Epidermal melanocyte (primary cell): ENCODE data around the gene HTT.

Experiments used
- DNase-seq: peaks from one replicate; pipeline ENCODE4 v3.0.0; 2011; ENCODE audit warnings: low spot score; ENCODE audit not compliant: insufficient read length

Gene HTT

DNA sequence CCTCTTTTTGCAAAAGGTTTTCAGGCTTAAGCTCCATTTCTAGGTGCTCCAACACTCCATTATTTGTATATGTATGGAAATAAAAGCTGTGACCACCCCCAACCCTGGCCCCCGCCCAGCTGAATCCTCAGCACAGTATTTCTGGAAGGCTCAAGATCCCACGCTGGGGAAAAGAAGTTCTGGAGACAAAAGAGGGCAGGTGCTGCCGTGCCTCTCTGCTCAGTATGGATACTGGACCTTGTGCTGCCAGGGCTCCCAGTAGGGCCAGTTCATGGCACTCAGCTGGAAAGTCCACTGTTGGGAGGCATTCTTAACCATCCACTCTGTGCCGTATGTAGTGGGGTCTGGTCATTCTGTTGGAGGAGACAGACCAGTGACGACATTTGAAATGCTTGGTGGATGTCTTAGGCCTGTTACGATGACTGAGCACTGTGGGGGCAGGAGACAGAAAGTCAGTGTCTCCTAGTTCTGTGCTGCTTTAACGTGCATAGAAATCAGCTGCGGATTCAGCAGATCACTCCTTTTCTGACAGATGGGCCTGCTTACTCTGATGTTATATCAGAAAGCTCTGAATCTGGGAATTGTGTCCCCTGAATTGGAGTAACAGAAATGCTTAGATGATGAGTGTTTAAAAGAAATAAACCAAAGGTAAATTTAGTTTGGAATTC is 126.1 kb downstream of the HTT start:
- DNase-seq = no peak

DNA sequence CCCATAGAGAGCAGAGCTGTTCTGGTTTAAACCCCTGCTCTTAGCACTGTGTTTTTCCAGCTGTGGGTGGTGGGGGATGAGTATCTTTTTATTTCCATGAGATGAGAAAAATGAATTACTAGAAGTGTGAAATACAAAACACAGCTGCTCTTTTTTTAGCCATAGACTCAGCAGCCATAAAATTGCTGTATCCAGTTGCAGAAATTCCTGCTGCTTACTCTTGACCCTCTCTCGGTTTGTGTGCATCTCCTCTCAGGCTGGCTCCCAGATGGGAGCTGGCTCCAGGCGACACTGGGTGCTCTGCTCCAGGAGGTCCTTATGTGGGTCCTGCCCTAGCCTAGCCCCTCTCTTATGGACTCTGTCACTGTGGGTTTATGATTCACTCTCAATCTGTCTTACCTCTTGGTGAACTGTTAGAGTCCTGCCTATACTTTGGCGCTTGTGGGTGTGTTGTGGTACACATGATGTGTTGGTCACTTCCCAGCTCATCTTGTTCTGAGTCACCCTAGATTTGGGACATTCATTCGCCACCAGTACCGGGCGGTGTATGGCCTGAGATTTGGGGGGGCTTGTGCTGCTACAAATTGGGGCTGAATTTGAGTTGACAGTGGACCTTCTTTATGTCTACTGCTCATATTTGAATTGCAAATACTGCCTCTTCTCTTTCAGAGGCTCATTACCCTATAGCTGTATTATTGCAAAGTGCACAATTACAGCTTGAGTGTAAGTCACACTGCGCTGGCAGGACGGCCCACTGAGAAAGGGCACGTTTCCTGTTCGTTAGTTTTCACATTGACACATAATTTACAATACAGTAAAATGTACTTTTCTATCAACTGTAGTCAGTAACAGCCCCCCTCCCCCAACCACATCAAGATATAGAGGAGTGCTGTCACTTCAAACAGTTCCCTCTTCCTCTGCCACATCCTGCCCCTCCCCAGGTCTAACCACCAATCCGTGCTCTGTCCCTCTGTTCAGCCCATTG is 127.5 kb downstream of the HTT start:
- DNase-seq = no peak

DNA sequence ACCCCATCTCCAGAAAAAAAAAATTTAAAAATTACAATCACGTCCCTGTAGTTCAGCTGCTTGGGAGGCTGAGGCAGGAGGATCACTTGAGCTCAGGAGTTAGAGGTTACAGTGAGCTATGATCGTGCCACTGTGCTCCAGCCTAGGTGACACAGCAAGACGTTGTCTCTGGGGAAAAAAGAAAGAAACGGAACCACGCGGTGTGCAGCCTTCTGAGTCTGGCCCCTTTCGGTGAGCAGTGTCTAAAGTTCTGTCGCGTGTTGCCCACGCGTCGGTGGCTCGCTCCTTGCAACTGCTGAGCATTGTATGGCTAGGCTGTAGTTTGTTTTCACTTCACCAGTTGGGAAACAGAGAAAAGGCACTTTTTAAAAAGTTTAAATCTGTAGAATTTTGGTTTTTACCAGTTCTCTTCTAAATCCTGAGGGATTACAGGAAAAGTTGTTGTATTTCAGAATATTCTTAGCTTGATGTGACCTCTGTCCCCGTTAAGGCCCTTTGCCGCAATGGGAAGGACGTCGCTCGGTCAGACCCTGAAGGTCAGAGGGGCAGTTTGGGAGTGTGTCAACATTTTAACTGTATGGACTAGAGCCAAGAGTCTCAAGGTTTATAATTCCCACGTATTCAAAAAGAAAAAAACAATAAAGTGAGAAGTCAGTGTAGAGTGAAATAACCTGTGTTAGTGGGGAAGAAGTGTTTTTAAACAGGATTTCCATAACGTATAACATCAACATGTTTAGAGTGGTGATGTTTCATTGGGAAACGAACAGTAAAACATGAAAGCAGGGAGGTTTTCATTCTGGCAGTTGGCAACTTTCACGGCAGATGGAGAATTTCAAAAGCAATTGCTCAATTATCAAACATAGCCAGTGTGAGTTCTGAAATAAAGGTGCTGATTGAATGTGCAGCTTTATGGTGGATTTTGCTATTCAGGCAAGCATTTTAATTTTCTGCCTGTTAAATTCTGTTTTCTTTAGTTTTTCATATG is 128.6 kb downstream of the HTT start:
- DNase-seq = no peak

DNA sequence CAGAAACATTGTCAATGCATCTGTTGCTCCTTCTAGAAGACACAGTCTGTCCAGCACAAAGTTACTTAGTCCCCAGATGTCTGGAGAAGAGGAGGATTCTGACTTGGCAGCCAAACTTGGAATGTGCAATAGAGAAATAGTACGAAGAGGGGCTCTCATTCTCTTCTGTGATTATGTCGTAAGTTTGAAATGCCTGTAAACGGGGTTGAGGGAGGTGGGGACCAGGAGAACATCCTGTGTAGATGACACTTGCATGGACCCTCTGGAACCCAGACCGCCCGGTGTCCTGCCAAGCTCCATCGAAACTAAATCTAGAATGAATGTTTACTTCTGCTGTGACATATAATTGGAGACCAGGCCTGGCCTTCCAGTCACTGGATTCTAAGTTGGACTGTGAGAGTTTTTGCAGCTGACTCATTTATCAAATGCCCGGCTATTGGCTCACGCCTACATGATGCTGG is 129.5 kb downstream of the HTT start:
- DNase-seq = no peak

DNA sequence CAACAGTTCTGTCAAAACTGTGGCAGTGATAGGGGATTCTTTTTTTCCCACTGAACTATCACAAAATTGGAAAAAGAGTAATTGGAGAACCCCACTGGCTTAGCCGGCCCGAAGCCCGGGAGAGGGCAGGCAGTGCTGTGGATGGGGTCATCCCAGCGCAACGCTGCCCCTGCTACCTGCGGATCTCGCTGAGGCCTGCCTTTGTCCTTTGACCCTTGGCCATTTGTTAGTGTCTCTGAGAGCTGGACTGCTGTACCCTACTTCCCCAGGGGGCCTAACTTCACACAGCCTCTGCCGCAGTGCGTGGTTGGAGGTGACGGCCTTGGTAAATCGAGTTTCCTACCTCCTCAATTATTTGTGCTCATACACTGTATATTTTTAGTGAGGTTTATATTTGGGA is 131.5 kb downstream of the HTT start:
- DNase-seq = no peak

DNA sequence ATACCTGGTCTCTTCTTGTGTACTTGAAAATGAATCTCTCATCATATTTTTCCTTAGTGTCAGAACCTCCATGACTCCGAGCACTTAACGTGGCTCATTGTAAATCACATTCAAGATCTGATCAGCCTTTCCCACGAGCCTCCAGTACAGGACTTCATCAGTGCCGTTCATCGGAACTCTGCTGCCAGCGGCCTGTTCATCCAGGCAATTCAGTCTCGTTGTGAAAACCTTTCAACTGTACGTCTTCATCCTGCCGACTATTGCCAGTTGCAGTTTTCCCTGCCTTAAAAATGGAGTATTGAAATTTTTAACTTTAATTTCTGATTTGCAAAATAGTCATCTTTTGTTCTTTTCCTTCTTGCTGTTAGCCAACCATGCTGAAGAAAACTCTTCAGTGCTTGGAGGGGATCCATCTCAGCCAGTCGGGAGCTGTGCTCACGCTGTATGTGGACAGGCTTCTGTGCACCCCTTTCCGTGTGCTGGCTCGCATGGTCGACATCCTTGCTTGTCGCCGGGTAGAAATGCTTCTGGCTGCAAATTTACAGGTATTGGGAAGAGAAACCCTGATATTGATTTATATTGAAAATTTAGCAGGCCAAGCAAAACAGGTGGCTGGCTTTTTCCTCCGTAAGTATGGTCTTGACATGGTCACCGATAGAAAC is 132.1 kb downstream of the HTT start:
- DNase-seq = no peak

DNA sequence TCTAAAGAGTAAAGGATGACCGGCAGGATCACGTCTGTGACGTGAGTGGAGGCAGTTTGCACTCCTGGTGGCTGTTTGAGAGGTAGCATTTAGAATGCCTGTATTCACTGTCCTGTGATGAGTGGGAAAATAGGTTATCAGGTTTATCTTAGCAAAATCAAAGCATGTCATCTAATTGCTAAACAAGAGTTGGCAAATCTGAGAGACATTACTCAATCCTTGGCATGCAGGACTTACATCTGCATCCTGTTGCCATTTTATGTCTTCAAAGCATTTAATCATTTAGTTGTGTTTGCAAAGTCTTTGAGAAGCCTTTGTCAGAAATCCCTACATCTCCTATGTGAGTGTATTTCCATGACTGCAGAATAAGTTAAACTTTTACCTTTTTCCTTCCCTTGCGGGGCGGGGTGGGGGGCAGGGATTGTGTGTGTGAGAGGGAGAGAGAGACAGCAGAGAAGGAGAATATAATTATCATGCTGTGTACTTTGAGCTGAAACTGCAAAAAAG is 133.1 kb downstream of the HTT start:
- DNase-seq = no peak

DNA sequence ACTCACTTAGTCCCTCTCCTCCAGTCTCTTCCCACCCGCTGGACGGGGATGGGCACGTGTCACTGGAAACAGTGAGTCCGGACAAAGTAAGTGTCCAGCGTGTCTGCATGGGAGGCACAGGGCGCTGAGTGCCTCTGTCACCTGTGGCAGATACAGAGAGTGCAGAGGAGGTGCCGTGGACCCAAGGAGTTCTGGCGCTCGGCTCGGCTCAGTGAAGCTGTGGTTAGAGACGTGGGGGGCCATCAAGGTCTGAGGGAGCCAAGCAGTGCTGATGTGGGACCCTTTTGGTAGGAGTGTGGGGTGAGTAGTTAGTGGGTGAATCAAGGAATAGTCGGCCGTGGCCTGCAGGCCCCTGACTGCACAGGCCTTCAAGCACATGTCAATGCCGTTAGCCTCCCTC is 134.3 kb downstream of the HTT start:
- no peak for DNase-seq

DNA sequence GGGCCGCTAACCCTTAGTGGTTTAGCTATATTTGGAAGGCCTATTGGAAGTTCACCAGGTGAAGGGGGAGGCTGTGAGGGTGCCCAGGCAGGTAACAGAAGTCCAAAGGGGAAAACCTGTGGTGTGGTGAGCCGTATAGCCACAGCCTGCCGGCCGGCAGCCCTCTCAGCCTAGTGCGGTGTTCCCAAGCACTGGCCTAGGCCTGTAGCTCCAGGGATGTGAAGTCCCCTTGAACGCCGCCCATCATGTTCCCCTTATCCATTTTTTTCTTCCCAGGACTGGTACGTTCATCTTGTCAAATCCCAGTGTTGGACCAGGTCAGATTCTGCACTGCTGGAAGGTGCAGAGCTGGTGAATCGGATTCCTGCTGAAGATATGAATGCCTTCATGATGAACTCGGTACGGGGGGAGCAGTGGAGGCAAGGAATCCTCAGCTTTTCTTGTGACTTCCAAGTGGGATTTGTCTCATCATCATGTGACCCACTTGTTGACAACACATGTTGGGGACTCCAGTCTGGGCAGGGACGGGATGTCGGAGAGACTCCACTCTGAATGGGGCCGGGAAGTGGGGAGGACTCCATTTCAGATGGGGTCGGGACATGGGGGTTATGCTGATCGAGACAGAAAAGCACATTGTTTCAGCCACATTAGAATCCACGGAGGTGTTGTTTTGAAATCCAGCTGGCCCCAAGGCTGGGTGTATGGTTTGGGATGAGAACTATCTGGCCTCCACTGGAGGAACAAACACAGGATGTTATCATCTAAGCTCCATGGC is 135.3 kb downstream of the HTT start:
- DNase-seq = no peak

DNA sequence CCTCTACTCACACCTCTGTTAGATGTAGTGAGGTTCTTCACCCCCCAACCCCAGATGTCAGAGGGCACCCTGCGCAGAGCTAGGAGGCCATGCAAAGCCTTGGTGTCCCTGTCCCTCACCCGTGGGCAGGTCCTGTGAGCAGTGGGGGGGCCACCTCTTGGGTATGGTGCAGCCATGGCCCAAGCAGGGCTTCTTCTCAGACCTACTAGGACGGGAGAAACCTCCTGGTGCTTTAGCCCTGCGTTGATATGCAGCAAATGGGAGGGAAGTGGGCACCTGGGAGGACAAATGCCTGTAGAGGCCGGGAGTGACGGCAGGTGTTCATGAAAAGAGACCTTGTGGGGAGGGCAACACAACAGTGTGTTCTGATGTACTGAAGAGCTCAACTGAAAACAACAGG is 136.0 kb downstream of the HTT start:
- DNase-seq = no peak

DNA sequence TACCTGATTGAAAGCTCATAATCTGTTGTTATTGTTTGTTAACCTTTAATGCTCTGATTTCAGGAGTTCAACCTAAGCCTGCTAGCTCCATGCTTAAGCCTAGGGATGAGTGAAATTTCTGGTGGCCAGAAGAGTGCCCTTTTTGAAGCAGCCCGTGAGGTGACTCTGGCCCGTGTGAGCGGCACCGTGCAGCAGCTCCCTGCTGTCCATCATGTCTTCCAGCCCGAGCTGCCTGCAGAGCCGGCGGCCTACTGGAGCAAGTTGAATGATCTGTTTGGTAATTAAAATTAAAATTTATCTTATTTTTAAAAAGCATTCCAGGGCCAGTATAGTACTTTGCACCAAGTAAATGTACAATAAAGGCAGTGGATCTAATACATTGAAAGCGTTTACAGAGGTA is 137.4 kb downstream of the HTT start:
- no peak for DNase-seq

DNA sequence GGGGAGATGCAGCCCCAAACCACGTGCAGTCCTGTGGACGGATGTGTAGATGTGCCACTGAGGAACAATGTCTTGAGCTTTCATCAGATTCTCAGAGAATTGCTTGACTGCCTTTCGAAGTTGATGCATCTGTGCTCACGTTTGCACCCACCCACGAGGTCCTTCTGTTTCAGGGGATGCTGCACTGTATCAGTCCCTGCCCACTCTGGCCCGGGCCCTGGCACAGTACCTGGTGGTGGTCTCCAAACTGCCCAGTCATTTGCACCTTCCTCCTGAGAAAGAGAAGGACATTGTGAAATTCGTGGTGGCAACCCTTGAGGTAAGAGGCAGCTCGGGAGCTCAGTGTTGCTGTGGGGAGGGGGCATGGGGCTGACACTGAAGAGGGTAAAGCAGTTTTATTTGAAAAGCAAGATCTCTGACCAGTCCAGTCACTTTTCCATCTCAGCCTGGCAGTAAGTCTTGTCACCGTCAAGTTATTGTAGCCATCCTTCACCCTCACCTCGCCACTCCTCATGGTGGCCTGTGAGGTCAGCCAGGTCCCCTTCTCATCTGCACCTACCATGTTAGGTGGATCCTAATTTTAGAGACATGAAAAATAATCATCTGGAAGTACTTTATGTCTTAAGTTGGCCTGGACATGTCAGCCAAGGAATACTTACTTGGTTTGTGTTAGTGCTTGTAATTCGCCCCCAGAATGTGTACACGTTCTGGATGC is 138.1 kb downstream of the HTT start:
- DNase-seq = no peak

DNA sequence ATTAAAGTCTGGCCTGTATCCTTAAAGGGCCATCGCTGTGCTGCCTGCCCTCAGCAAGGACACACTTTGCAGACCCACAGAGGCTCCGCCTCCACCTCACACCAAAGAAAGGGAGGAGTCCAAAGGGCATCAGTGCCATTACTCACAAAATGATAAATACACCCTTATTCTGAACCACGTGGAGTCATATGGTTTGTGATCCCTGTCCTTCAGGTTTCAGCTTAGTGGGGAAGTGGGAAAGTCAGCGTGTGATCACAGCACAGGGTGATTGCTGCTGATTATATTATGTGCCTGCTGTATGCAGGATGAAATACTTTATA is 138.6 kb downstream of the HTT start:
- no peak for DNase-seq

DNA sequence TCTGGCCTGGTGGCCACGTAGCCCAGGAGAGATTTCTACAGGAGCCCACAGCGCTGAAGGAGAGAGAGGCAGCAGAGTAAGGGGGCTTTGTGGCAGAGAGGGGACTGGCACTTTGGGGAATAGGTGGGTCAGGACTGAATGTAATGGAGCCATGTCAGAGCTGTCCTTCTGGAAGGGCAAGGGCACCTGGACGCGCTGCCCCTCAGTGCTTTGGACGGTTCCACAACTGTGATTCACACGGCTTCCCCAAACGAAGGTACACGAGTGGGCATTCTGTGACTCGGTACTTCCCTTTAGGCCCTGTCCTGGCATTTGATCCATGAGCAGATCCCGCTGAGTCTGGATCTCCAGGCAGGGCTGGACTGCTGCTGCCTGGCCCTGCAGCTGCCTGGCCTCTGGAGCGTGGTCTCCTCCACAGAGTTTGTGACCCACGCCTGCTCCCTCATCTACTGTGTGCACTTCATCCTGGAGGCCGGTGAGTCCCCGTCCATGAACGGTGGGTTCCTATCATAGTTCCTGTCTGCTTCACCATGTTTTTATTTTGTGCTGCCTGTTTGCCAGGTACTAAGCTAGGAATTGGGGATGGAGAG is 139.3 kb downstream of the HTT start:
- no peak for DNase-seq

DNA sequence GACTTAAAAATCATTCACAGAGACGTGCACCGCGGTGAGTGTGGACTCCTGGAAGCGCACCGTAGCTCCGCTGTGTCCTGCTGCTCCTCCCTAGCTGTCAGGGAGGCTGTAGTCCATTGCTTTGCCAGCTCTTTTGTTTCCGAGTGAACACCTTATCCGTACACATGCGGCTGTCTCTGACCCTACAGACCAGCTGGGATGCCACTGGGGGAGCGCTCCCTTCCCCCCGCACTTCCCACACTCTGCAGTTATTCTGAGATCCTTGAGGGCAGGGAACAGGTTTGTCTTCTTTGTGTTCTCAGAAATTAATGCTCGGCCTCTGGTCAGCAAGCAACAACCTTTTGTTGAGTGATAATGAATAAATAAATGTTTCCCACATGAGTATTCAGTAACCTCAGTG is 140.8 kb downstream of the HTT start:
- no peak for DNase-seq

DNA sequence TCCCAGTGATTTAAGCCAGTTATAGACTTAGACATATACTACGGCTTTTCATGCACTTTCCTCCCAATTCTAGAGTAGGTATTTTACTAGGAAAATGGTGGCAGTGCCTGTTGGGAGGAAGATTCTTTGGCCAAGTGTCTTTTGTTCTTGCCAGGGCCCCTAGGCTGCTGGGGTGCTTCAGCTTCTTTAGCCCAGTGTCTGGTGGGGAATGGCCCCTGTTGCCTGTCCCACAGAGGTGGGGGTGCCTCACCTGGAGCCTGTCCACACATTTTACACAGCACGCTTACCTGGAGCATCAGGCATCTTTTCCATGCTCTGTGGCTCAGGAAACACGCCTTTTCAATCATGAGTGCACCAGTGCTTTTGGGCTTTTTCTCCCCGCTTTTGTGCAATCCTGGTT is 141.3 kb downstream of the HTT start:
- no peak for DNase-seq

DNA sequence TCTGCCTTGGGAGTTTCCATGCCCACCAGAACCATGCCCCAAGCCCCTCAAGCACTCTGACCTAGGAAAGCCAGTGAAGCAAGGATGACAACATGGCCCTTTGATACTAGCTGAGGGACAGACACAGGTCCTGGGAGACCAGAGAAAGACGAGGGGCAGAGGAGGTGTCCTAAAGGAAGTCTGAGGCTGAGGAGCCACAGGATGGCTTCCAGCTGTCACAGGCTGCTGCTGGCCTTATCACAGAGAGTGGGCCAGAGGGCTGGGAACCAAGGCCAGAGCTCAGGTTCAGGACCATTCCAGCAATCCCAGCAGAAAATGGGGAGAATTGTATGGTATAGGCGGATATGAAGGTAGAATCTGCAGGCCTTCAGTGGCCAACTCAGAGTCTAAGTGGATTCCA is 142.8 kb downstream of the HTT start:
- no peak for DNase-seq

DNA sequence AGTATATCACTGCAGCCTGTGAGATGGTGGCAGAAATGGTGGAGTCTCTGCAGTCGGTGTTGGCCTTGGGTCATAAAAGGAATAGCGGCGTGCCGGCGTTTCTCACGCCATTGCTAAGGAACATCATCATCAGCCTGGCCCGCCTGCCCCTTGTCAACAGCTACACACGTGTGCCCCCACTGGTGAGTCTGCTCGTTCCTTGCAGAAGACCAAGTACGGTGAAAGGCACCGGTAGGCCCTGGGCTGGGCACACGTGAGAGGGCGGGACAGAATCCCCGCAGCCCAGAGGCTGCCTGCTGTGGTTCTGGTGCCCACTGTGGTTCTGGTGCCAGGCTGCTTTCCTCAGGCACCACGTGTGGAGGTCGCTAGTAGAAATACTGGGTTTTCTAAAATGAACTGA is 143.3 kb downstream of the HTT start:
- no peak for DNase-seq
